Sigmoid colon (tissue), 3 donors: ENCODE results near the gene CBY3.
"Not testable (repeated sequence)": the region's sequence is repeated elsewhere in the genome, so short reads cannot be mapped to it uniquely, and the experiment has no call there.

Experiments used
- CTCF ChIP-seq, 4 experiments: fragments of 450-650 bp in 3 of 4; fragments of 200-600 bp in 1 of 4; IDR thresholded peaks; one replicate each; pipeline ENCODE4 v1.5.1; 2016 to 2019; ENCODE audit warnings: antibody characterized with exemption in 4 of 4, mild to moderate bottlenecking in 3 of 4, moderate library complexity in 2 of 4
- POLR2A ChIP-seq, 2 donors: fragments of 450-650 bp; IDR thresholded peaks; one replicate each; pipeline ENCODE4 v1.6.1; 2016; ENCODE audit warnings: antibody characterized with exemption in 2 of 2, mild to moderate bottlenecking in 2 of 2, moderate library complexity in 2 of 2

GRCh38 chr5:179633501-179634369 lies 47.1 kb downstream of the CBY3 start:
- not testable (repeated sequence) for TF ChIP-seq CTCF, POLR2A (IDR thresholded peaks at IDR 0.05)
